GM12878 (cell line): ENCODE data around the gene PIP4K2B. TPM values are rescaled to one million over a fixed set of nuclear protein-coding genes. Genes with fewer than 3 reads are reported as not detected.

Source experiments
- ATAC-seq: fragments of 200-7000 bp; cut with Tn5 transposase; 3 replicates; pipeline ENCODE4 v1.9.1; 2020; ENCODE audit warnings: mild to moderate bottlenecking, moderate library complexity
- BruUV-seq: library from RNA; stranded (reverse); fragments of 400-500 nt; replicated peaks from 2 replicates; lab custom pipeline; 2021; lab: Mats Ljungman, UMichigan
- CTCF ChIA-PET: fragments of 300-600 bp; sonication (Branson Sonifier 250); formaldehyde crosslinking; extraction: SDS; loops from one replicate; lab custom pipeline; 2021; ENCODE audit warnings: inconsistent platforms; lab: Yijun Ruan, JAX
- POLR2A ChIA-PET: fragments of 350-600 bp; formaldehyde crosslinking; extraction: SDS; loops from one replicate; lab custom pipeline; 2021; ENCODE audit warnings: inconsistent platforms; lab: Charles Lee
- RAD21 ChIA-PET: fragments of 300-600 bp; sonication (Branson Sonifier 250); formaldehyde crosslinking; loops from one replicate; lab custom pipeline; 2023; ENCODE audit warnings: antibody characterized with exemption; ENCODE audit not compliant: unreplicated experiment; lab: Charles Lee
- SMC1A ChIA-PET: fragments of 300-600 bp; sonication (Branson Sonifier 250); formaldehyde crosslinking; loops from one replicate; lab custom pipeline; 2023; ENCODE audit not compliant: unreplicated experiment, uncharacterized antibody; lab: Charles Lee
- DNase-seq: peaks from one replicate; pipeline ENCODE4 v3.0.0-alpha.2; 2011; ENCODE audit warnings: low read depth, low spot score
- FAIRE-seq: peaks from 3 replicates; lab custom pipeline; 2011; peaks lifted over from hg19 to GRCh38; lab: Jason Lieb, UNC
- H2AFZ ChIP-seq: 2 replicates; pipeline ENCODE4 v1.6.0; 2011; ENCODE audit warnings: low read depth, low read length, control low read depth; ENCODE audit not compliant: control insufficient read depth
- H3K27ac ChIP-seq: 2 replicates; pipeline ENCODE4 v1.5.1; 2011; ENCODE audit warnings: control low read depth; ENCODE audit not compliant: control insufficient read depth, insufficient read depth
- H3K27me3 ChIP-seq, 2 experiments: replicated peaks in 1 of 2; 2 replicates each; pipeline versions ENCODE4 v1.6.0 to v1.6.1; 2011; ENCODE audit warnings: low read length in 1 of 2; ENCODE audit not compliant: control insufficient read depth in 2 of 2, insufficient read depth in 2 of 2
- H3K36me3 ChIP-seq, 2 experiments: 2 replicates each; pipeline ENCODE4 v1.5.1; 2011; ENCODE audit warnings: low read length in 1 of 2; ENCODE audit not compliant: control insufficient read depth in 2 of 2, insufficient read depth in 2 of 2
- H3K4me1 ChIP-seq: 2 replicates; pipeline ENCODE4 v1.6.1; 2011; ENCODE audit warnings: mild to moderate bottlenecking, low read length, moderate library complexity, mixed read lengths; ENCODE audit not compliant: control insufficient read depth, insufficient read depth
- H3K4me2 ChIP-seq: 2 replicates; pipeline ENCODE4 v1.6.0; 2011; ENCODE audit warnings: control low read depth; ENCODE audit not compliant: control insufficient read depth, insufficient read depth
- H3K4me3 ChIP-seq: fragments of 200-600 bp; sonication (generic); 2 replicates; pipeline ENCODE4 v1.5.1; 2016
- H3K79me2 ChIP-seq: 2 replicates; pipeline ENCODE4 v1.6.0; 2011; ENCODE audit warnings: low read length; ENCODE audit not compliant: control insufficient read depth, insufficient read depth
- H3K9ac ChIP-seq: 2 replicates; pipeline ENCODE4 v1.8.0; 2011; ENCODE audit warnings: low read length, control low read depth, mixed read lengths; ENCODE audit not compliant: control insufficient read depth, insufficient read depth
- H3K9me3 ChIP-seq: replicated peaks from 3 replicates; pipeline ENCODE4 v1.5.1; 2011; ENCODE audit warnings: mild to moderate bottlenecking, low read length; ENCODE audit not compliant: control insufficient read depth, insufficient read depth
- H4K20me1 ChIP-seq: 2 replicates; pipeline ENCODE4 v1.6.0; 2011; ENCODE audit not compliant: control insufficient read depth, insufficient read depth
- CHD1 ChIP-seq: IDR thresholded peaks from 2 replicates; pipeline ENCODE4 v1.6.1; 2012; ENCODE audit warnings: low read depth, low read length, improper control_type of control experiment
- GATAD2B ChIP-seq: fragments of 450-650 bp; conservative IDR thresholded peaks from 2 replicates; pipeline ENCODE4 v1.6.1; 2017; ENCODE audit warnings: low read depth, mild to moderate bottlenecking, moderate library complexity
- IKZF1 ChIP-seq: fragments of 450-650 bp; conservative IDR thresholded peaks from 2 replicates; pipeline ENCODE4 v1.6.1; 2017; ENCODE audit warnings: antibody characterized with exemption, mild to moderate bottlenecking
- LARP7 ChIP-seq: fragments of 450-650 bp; IDR thresholded peaks from 2 replicates; pipeline ENCODE4 v1.6.1; 2017; ENCODE audit warnings: mild to moderate bottlenecking
- RAD51 ChIP-seq: fragments of 450-650 bp; IDR thresholded peaks from 2 replicates; pipeline ENCODE4 v1.6.1; 2016; ENCODE audit warnings: moderate library complexity, mild to moderate bottlenecking, inconsistent platforms
- SKIL ChIP-seq: fragments of 450-650 bp; IDR thresholded peaks from 2 replicates; pipeline ENCODE4 v1.6.1; 2017; ENCODE audit warnings: mild to moderate bottlenecking, low read depth, inconsistent platforms; ENCODE audit not compliant: poor library complexity, severe bottlenecking
- STAT3 ChIP-seq: IDR thresholded peaks from 2 replicates; pipeline ENCODE4 v1.6.1; 2011; ENCODE audit warnings: low read depth, low read length, improper control_type of control experiment
- TARDBP ChIP-seq: IDR thresholded peaks from 2 replicates; pipeline ENCODE4 v1.6.1; 2016; ENCODE audit warnings: borderline replicate concordance
- TCF12 ChIP-seq: IDR thresholded peaks from 2 replicates; pipeline ENCODE4 v1.6.1; 2011; ENCODE audit warnings: low read depth, mild to moderate bottlenecking, low read length
- ZNF24 ChIP-seq: fragments of 450-650 bp; IDR thresholded peaks from 2 replicates; pipeline ENCODE4 v1.6.1; 2017; ENCODE audit warnings: antibody characterized with exemption, mild to moderate bottlenecking
- WGBS: methylation state at CpG from one replicate; pipeline ENCODE4 v1.1.6; 2016; ENCODE audit warnings: low lambda C conversion rate; ENCODE audit not compliant: insufficient replicate concordance, insufficient coverage; ENCODE audit errors: missing lambda C conversion rate; 5-methylcytosine and 5-hydroxymethylcytosine counted together
- in situ Hi-C: fragments of 300-500 bp; cut with MboI; formaldehyde crosslinking; loops from 9 replicates; pipeline ENCODE4 v1.14.3; 2018; ENCODE audit warnings: mixed read lengths
- intact Hi-C: fragments of 100-400 bp; cut with micrococcal nuclease; formaldehyde crosslinking; loops from one replicate; pipeline ENCODE4 v1.14.2; 2022; ENCODE audit not compliant: unreplicated experiment
- polyA plus RNA-seq, 11 experiments: library from polyadenylated mRNA; depleted of rRNA in 4 of 11; unstranded in 6 of 11; stranded (reverse) in 5 of 11; fragments of >200 nt; fragmentation: Nextera tagmentation in 4 of 11; fragmentation: Illumina TruSeq in 1 of 11; extraction: Ambion mirVana in 4 of 11; extraction: Trizol in 1 of 11; gene quantifications; 1 replicate in 1 of 11; 2 replicates in 10 of 11; pipeline versions ENCODE4 v1.2.1 to v1.2.3, GENCODE V29; 2011 to 2016; ENCODE audit warnings: inconsistent platforms in 2 of 11, missing spikeins in 2 of 11, low read depth in 1 of 11
- total RNA-seq, 4 experiments: library from RNA; depleted of rRNA in 3 of 4; stranded (reverse); fragments of >200 nt in 3 of 4; fragmentation: Illumina TruSeq in 1 of 4; extraction: Trizol in 1 of 4; gene quantifications; 2 replicates each; pipeline versions ENCODE4 v1.2.1 to v1.2.3, GENCODE V29; 2013 to 2021

Gene PIP4K2B
- total and polyA plus RNA-seq, 10 of the 15 experiments (the other 5 are each of a cell fraction or from before 2014, with no cell fraction given): 3.8 to 30.3 (median 18.2) TPM

GRCh38 chr17:38750044-38750311, 49.4 kb downstream of the PIP4K2B start:
- Histone ChIP-seq H3K4me3 (peak overlapping the region; percentile 70), H3K79me2 (peaks cover 48% of the 10 kb centered on the region), H4K20me1 (no peaks in the 10 kb centered on the region), H3K4me1 (peaks cover 30% of the 10 kb centered on the region), H3K27ac (no peak overlapping the region), H2AFZ (no peak overlapping the region; the same call in 1 of the 2 replicates), H3K9ac (peak overlapping the region; percentile 61; the same call in 1 of the 2 replicates), H3K27me3 (no peaks in the 10 kb centered on the region; a peak in 1 of 4 replicates), H3K36me3 (peaks cover 0 to 4% of the 10 kb centered on the region in 2 experiments; a peak in 2 of 4 replicates), H3K9me3 (no peaks in the 10 kb centered on the region), H3K4me2 (peak overlapping the region; percentile 96)
- WGBS: 38% methylated on average over 12 of the region's 12 CpGs
- ChIA-PET SMC1A (interaction anchor here (0.9 to 2.6 kb wide), 4 partner anchors 15 to 81 kb away, joined by 3 to 9 read pairs (median 5); partner anchors contain the start of gene MLLT6), POLR2A (interaction anchor here (0.9 to 1.3 kb wide), 2 partner anchors 21 to 119 kb away, joined by 4 to 5 read pairs; partner anchors contain the start of gene LASP1), RAD21 (no interaction called here), CTCF (interaction anchor here (1.0 to 1.1 kb wide), 2 partner anchors 119 to 403 kb away, joined by 3 to 4 read pairs; partner anchors contain the start of gene LASP1)
- no peak for FAIRE-seq
- in situ Hi-C loops (loop anchor here (10.0 kb wide), 1 partner anchor 405 kb away; the partner anchor contains the start of gene PLXDC1), intact Hi-C loops (no loop called here)
- BruUV-seq: no TSS peak
- no peak for TF ChIP-seq SKIL
- peak; percentile 23; the same call in 1 of the 2 replicates for TF ChIP-seq IKZF1
- no peak for TF ChIP-seq CHD1
- TF ChIP-seq LARP7: 0 out of 2 replicates have a peak, but pooled peaks have one; percentile 3
- TF ChIP-seq TCF12: no peak
- no peak for TF ChIP-seq ZNF24
- 0 out of 2 replicates have a peak, but pooled peaks have one; percentile 8 for TF ChIP-seq GATAD2B
- 0 out of 2 replicates have a peak, but pooled peaks have one; percentile 5 for TF ChIP-seq RAD51
- no peak for TF ChIP-seq STAT3
- no peak for TF ChIP-seq TARDBP
- no peak for DNase-seq
- ATAC-seq: no peak
